HepG2 (cell line): ENCODE data around the gene TMEM14A. TPM values are rescaled to one million over a fixed set of nuclear protein-coding genes. Genes with fewer than 3 reads are reported as not detected.

Experiments
- ATAC-seq: fragments of 200-7000 bp; cut with Tn5 transposase; 3 replicates; pipeline ENCODE4 v1.9.1; 2020; ENCODE audit warnings: mild to moderate bottlenecking, moderate library complexity
- BruUV-seq: library from RNA; stranded (reverse); fragments of 400-500 nt; replicated peaks from 2 replicates; lab custom pipeline; 2021; lab: Mats Ljungman, UMichigan
- CTCF ChIA-PET: fragments of 300-600 bp; formaldehyde crosslinking; extraction: SDS; loops from one replicate; lab custom pipeline; 2021; ENCODE audit warnings: low total read pairs, inconsistent platforms, low intra/inter-chr PET ratio; lab: Yijun Ruan, JAX
- POLR2A ChIA-PET: fragments of 350-600 bp; sonication (Branson Sonifier 250); formaldehyde crosslinking; loops from one replicate; lab custom pipeline; 2020; ENCODE audit warnings: antibody characterized with exemption, inconsistent platforms; lab: Yijun Ruan, JAX
- DNase-seq: peaks from one replicate; pipeline ENCODE4 v3.0.0-alpha.2; 2015; ENCODE audit warnings: low spot score
- FAIRE-seq: peaks from 3 replicates; lab custom pipeline; 2011; peaks lifted over from hg19 to GRCh38; lab: Jason Lieb, UNC
- H2AFZ ChIP-seq: one replicate; pipeline ENCODE4 v1.6.1; 2011; ENCODE audit warnings: low read length, inconsistent platforms
- H3K27ac ChIP-seq: fragments of 300-600 bp; 3 replicates; pipeline ENCODE4 v1.8.0; 2011; ENCODE audit warnings: mixed run types, mild to moderate bottlenecking, mixed read lengths, low read length, inconsistent platforms; ENCODE audit not compliant: insufficient read depth; ENCODE audit errors: extremely low read length
- H3K27me3 ChIP-seq, 2 experiments: fragments of 200-600 bp in 1 of 2; 2 replicates in 1 of 2; 3 replicates in 1 of 2; pipeline versions ENCODE4 v1.6.0 to v1.8.0; 2011; ENCODE audit warnings: low read length in 2 of 2, mild to moderate bottlenecking in 2 of 2, moderate library complexity in 2 of 2, inconsistent platforms in 1 of 2; ENCODE audit not compliant: insufficient read depth in 2 of 2, control insufficient read depth in 1 of 2
- H3K36me3 ChIP-seq, 2 experiments: fragments of 200-600 bp in 1 of 2; replicated peaks in 1 of 2; 2 replicates in 1 of 2; 3 replicates in 1 of 2; pipeline versions ENCODE4 v1.5.1 to v1.8.0; 2011; ENCODE audit warnings: low read length in 2 of 2, inconsistent platforms in 1 of 2; ENCODE audit not compliant: insufficient read depth in 2 of 2, control insufficient read depth in 1 of 2
- H3K4me1 ChIP-seq: 2 replicates; pipeline ENCODE4 v1.5.1; 2012; ENCODE audit warnings: low read length, inconsistent platforms; ENCODE audit not compliant: insufficient read depth
- H3K4me2 ChIP-seq: 2 replicates; pipeline ENCODE4 v1.6.0; 2011; ENCODE audit warnings: low read depth, low read length, inconsistent platforms
- H3K4me3 ChIP-seq, 3 experiments: fragments of 200-600 bp in 1 of 3; sonication (generic), shearing (Covaris generic) in 1 of 3; replicated peaks in 1 of 3; 2 replicates each; pipeline ENCODE4 v1.5.1; 2011 to 2016; ENCODE audit warnings: low read length in 3 of 3, inconsistent platforms in 2 of 3, low read depth in 2 of 3, mild to moderate bottlenecking in 2 of 3, control low read depth in 1 of 3, mixed read lengths in 1 of 3; ENCODE audit not compliant: insufficient read depth in 1 of 3
- H3K79me2 ChIP-seq: one replicate; pipeline ENCODE4 v1.6.1; 2011; ENCODE audit warnings: low read length, inconsistent platforms; ENCODE audit not compliant: insufficient read depth
- H3K9ac ChIP-seq: 2 replicates; pipeline ENCODE4 v1.6.0; 2011; ENCODE audit warnings: mild to moderate bottlenecking, low read depth, low read length, inconsistent platforms; ENCODE audit not compliant: insufficient read depth
- H3K9me3 ChIP-seq: 2 replicates; pipeline ENCODE4 v1.5.1; 2012; ENCODE audit warnings: mild to moderate bottlenecking, low read length
- H4K20me1 ChIP-seq: 2 replicates; pipeline ENCODE4 v1.6.0; 2011; ENCODE audit warnings: inconsistent platforms, mild to moderate bottlenecking, low read length, moderate library complexity; ENCODE audit not compliant: insufficient read depth
- ARNTL ChIP-seq: sonication (generic); formaldehyde crosslinking; IDR thresholded peaks from 2 replicates; pipeline ENCODE4 v1.4.0; 2020; ENCODE audit warnings: mild to moderate bottlenecking, missing genetic modification reagents
- DPF2 ChIP-seq: sonication (generic); formaldehyde crosslinking; IDR thresholded peaks from 2 replicates; pipeline ENCODE4 v1.4.0; 2020; ENCODE audit warnings: mild to moderate bottlenecking, low read depth, missing genetic modification reagents, borderline replicate concordance
- FOXM1 ChIP-seq: sonication (generic); formaldehyde crosslinking; IDR thresholded peaks from 2 replicates; pipeline ENCODE4 v1.5.0; 2020; ENCODE audit warnings: missing genetic modification reagents
- GTF2F1 ChIP-seq: fragments of 150-350 bp; IDR thresholded peaks from 2 replicates; pipeline ENCODE4 v1.6.1; 2014; ENCODE audit warnings: low read length
- HIVEP1 ChIP-seq: sonication (generic); formaldehyde crosslinking; IDR thresholded peaks from 2 replicates; pipeline ENCODE4 v1.4.0; 2020; ENCODE audit warnings: mild to moderate bottlenecking, missing genetic modification reagents
- MEIS1 ChIP-seq: sonication (generic); formaldehyde crosslinking; IDR thresholded peaks from 2 replicates; pipeline ENCODE4 v1.9.0; 2021; ENCODE audit warnings: mild to moderate bottlenecking, missing genetic modification reagents, moderate library complexity, borderline replicate concordance
- MYC ChIP-seq: sonication (generic); formaldehyde crosslinking; IDR thresholded peaks from 2 replicates; pipeline ENCODE4 v1.9.0; 2021; ENCODE audit warnings: missing genetic modification reagents, borderline replicate concordance
- MZF1 ChIP-seq: sonication (generic); formaldehyde crosslinking; IDR thresholded peaks from 2 replicates; pipeline ENCODE4 v1.8.1; 2023; ENCODE audit warnings: mild to moderate bottlenecking, missing genetic modification reagents, borderline replicate concordance
- TMF1 ChIP-seq: sonication (generic); formaldehyde crosslinking; IDR thresholded peaks from 2 replicates; pipeline ENCODE4 v1.8.1; 2022; ENCODE audit warnings: low read depth, missing genetic modification reagents
- ZNF44 ChIP-seq: sonication (generic); formaldehyde crosslinking; IDR thresholded peaks from 2 replicates; pipeline ENCODE4 v1.5.1; 2020; ENCODE audit warnings: mild to moderate bottlenecking, missing genetic modification reagents
- ZNF446 ChIP-seq: sonication (generic); formaldehyde crosslinking; IDR thresholded peaks from 2 replicates; pipeline ENCODE4 v1.5.0; 2020; ENCODE audit warnings: mild to moderate bottlenecking, missing genetic modification reagents
- ZNF709 ChIP-seq: sonication (generic); formaldehyde crosslinking; IDR thresholded peaks from 2 replicates; pipeline ENCODE4 v1.5.0; 2020; ENCODE audit warnings: mild to moderate bottlenecking, missing genetic modification reagents
- WGBS: methylation state at CpG from one replicate; pipeline ENCODE4 v1.1.6; 2017; ENCODE audit warnings: low lambda C conversion rate; 5-methylcytosine and 5-hydroxymethylcytosine counted together
- in situ Hi-C: cut with HindIII; loops from 2 replicates; pipeline ENCODE4 v1.10.0; 2017; ENCODE audit warnings: low pct_unique_long_range_greater_than_20kb; ENCODE audit not compliant: extremely low pct_ligation_motif_present
- intact Hi-C: fragments of 100-400 bp; cut with micrococcal nuclease; formaldehyde crosslinking; loops from one replicate; pipeline ENCODE4 v1.10.0; 2022; ENCODE audit not compliant: unreplicated experiment
- polyA plus RNA-seq, 8 experiments: library from polyadenylated mRNA; depleted of rRNA in 3 of 8; stranded (reverse) in 7 of 8; unstranded in 1 of 8; fragments of >200 nt; fragmentation: Illumina TruSeq in 4 of 8; extraction: Trizol in 4 of 8; gene quantifications; 2 replicates each; pipeline versions ENCODE4 v1.2.1 to v1.2.3, GENCODE V29; 2011 to 2016; ENCODE audit warnings: low read depth in 4 of 8, missing spikeins in 1 of 8, mixed read lengths in 1 of 8; ENCODE audit not compliant: insufficient read depth in 1 of 8
- total RNA-seq, 5 experiments: library from RNA; depleted of rRNA; stranded (reverse); fragments of >200 nt; fragmentation: Illumina TruSeq; extraction: Trizol; gene quantifications; 2 replicates each; pipeline ENCODE4 v1.2.3, GENCODE V29; 2016; ENCODE audit warnings: low read depth in 1 of 5
- TF ChIP-seq, protein P1 (sequence below): IDR thresholded peaks from 2 replicates; pipeline ENCODE4 v1.6.1; 2016; ENCODE audit warnings: missing biosample characterization, missing genetic modification reagents, low read depth
- TF ChIP-seq, protein P2 (sequence below), 2 experiments: sonication (generic) in 1 of 2; formaldehyde crosslinking in 1 of 2; IDR thresholded peaks; 2 replicates each; pipeline versions ENCODE4 v1.5.1 to v1.6.1; 2011 to 2020; ENCODE audit warnings: borderline replicate concordance in 1 of 2, low read depth in 1 of 2, low read length in 1 of 2, mild to moderate bottlenecking in 1 of 2, missing genetic modification reagents in 1 of 2, moderate library complexity in 1 of 2
- TF ChIP-seq, protein P3 (sequence below): sonication (generic); formaldehyde crosslinking; IDR thresholded peaks from 2 replicates; pipeline ENCODE4 v1.9.0; 2022; ENCODE audit warnings: low read depth, missing genetic modification reagents

Gene TMEM14A
- total and polyA plus RNA-seq, 2 of the 13 experiments (the other 11 are each of a cell fraction or from before 2014, with no cell fraction given): 24.6 to 73.7 TPM

DNA sequence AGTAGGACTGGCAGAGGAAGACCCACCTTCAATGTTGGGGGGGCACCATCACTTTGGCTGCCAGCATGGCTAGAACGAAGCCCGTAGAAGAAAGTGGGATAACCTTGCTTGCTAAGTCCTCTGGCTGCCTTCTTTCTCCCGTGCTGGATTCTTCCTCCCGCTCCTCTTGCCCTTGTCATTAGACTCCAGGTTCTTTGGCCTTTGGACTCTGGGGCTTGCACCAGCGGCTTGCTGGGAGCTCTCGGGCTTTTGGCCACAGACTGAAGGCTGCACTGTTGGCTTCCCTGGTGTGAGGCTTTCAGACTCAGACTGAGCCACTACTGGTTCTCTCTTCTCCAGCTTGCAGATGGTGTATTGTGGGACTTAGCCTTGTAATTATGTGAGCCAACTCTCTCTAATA lies 64.2 kb downstream of the TMEM14A start (continued):
- no peak for TF ChIP-seq TMF1 (CRISPR knock-in tag)

DNA sequence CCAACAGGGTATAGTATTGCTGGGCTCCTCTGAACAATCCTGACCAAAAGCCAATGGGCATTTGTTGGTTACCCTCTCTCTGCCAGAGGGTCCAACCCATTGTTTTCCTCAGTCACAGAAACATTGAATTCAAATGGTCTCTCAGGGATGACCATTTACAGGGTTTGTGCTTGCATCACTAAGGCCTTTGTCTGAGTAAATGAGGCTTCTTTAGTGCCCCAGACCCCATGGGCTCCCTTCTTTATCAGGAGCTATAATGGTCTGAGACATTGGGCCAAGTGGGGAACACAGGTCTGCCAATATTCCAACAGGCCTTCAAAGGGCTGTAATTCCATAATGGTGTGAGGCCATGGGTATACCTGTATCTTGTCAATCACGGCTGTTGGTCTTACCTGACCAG lies 65.2 kb downstream of the TMEM14A start:
- H3K4me3 ChIP-seq: no peak overlapping the region
- H3K27ac ChIP-seq: no peak overlapping the region
- H3K4me2 ChIP-seq: no peak overlapping the region
- no peak for DNase-seq
- ChIA-PET POLR2A (no interaction called here), CTCF (no interaction called here)
- in situ Hi-C loops (no loop called here), intact Hi-C loops (no loop called here)
- no peak overlapping the region for H2AFZ ChIP-seq
- BruUV-seq: no TSS peak
- WGBS: 100% methylated on average over 1 of the region's 1 CpG
- no peak for ATAC-seq
- no peak overlapping the region for H3K9ac ChIP-seq
- no peaks in the 10 kb centered on the region for H3K79me2 ChIP-seq
- no peaks in the 10 kb centered on the region for H4K20me1 ChIP-seq
- no peaks in the 10 kb centered on the region for H3K36me3 ChIP-seq
- no peaks in the 10 kb centered on the region for H3K27me3 ChIP-seq
- peaks cover 16% of the 10 kb centered on the region for H3K4me1 ChIP-seq
- no peaks in the 10 kb centered on the region for H3K9me3 ChIP-seq
- FAIRE-seq: no peak
- TF ChIP-seq ZNF44: no peak
- TF ChIP-seq, protein P1, sequence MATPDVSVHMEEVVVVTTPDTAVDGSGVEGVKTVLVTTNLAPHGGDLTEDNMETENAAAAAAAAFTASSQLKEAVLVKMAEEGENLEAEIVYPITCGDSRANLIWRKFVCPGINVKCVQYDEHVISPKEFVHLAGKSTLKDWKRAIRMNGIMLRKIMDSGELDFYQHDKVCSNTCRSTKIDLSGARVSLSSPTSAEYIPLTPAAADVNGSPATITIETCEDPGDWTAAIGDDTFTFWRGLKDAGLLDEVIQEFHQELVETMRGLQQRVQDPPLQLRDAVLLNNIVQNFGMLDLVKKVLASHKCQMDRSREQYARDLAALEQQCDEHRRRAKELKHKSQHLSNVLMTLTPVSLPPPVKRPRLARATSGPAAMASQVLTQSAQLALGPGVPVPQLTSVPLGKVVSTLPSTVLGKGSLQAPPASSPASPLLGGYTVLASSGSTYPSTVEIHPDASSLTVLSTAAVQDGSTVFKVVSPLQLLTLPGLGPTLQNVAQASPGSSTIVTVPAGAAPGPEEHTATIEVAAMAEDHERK (CRISPR knock-in tag): no peak
- TF ChIP-seq GTF2F1: no peak
- no peak for TF ChIP-seq DPF2 (CRISPR knock-in tag)
- TF ChIP-seq, protein P2, sequence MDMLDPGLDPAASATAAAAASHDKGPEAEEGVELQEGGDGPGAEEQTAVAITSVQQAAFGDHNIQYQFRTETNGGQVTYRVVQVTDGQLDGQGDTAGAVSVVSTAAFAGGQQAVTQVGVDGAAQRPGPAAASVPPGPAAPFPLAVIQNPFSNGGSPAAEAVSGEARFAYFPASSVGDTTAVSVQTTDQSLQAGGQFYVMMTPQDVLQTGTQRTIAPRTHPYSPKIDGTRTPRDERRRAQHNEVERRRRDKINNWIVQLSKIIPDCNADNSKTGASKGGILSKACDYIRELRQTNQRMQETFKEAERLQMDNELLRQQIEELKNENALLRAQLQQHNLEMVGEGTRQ (IDR thresholded peaks at IDR 0.05; ENCODE audit: low read depth, low read length): no peak
- TF ChIP-seq, protein P2 (CRISPR knock-in tag; IDR thresholded peaks at IDR 0.05; ENCODE audit: borderline replicate concordance): no peak
- TF ChIP-seq MEIS1 (CRISPR knock-in tag): no peak
- TF ChIP-seq FOXM1 (CRISPR knock-in tag): no peak
- TF ChIP-seq, protein P3, sequence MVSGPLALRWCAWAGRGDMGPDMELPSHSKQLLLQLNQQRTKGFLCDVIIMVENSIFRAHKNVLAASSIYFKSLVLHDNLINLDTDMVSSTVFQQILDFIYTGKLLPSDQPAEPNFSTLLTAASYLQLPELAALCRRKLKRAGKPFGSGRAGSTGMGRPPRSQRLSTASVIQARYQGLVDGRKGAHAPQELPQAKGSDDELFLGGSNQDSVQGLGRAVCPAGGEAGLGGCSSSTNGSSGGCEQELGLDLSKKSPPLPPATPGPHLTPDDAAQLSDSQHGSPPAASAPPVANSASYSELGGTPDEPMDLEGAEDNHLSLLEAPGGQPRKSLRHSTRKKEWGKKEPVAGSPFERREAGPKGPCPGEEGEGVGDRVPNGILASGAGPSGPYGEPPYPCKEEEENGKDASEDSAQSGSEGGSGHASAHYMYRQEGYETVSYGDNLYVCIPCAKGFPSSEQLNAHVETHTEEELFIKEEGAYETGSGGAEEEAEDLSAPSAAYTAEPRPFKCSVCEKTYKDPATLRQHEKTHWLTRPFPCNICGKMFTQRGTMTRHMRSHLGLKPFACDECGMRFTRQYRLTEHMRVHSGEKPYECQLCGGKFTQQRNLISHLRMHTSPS (CRISPR knock-in tag): no peak
- TF ChIP-seq ZNF446 (CRISPR knock-in tag): no peak
- no peak for TF ChIP-seq ZNF709 (CRISPR knock-in tag)
- no peak for TF ChIP-seq MZF1 (CRISPR knock-in tag)
- no peak for TF ChIP-seq HIVEP1 (CRISPR knock-in tag)
- no peak for TF ChIP-seq ARNTL
- no peak for TF ChIP-seq MYC (CRISPR knock-in tag)
